ENCODE data around the gene SEL1L2.

The SEL1L2 gene

DNA sequence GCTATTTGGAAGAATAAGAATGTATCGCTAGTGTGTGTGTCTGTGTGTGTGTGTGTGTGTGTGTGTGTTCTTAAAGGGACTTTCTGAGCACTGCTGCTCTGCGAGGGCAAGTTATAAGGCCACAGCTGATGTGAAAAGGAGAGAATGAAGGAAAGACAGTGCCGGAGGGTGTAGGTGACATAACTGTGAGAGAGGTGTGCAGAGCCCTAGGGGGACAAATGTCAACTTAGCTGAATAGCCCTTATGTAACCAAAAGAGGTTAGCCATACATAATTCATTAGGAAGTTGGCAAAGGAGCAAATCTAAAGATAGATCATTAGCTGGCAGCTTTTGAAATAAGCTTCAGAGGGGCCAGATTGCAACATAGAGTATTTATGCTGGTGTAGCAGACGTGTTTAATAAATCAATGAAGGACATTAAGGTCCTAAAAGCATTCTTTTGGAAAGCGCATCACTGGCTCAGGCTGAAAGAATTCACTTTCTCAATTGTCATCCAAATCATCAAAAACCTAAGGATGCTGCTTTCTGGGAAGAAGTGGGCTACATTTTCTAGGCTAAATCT lies 124.5 kb downstream of the SEL1L2 start:
- peak; percentile 86 for DNase-seq (ENCODE audit: low read depth)

DNA sequence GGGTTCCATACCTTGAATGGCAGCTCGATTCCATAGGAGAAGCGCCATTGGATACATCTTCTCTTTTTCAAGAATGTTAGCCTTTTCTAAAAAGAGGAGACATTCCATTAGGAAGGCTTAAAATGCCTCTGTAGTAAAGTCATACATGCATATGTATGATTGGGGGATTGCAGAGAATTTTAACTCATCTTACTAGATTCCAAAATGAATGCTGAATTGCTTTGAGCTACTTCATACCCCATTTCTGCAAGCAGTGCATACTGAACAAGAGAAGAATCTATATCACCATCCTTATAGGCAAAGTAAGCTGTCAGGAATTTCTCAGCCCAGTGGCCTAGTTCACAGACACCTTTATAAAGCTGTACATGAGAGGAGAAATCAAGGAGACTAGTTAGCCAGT lies 125.3 kb downstream of the SEL1L2 start:
- DNase-seq (ENCODE audit: low read depth): no peak

DNA sequence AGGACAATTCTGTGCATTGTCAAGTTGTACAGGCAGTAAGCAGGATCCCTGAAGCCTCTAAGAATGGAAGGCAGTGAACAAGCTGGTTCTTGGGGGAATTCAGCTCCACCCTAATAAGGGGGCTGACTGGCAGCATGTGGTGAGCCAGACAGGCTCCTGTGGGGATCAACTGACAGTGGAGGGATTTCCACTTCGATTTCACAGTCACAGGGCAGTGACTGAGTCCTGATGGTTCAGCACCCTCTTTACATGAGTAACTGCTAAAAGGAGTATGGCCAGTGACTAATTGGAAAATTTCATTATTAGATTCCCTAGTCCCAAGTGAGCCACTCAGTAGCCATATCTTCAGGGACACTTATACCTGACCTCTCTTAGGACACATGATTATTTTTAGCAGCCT lies 127.2 kb downstream of the SEL1L2 start:
- no peak for DNase-seq (ENCODE audit: low read depth)

DNA sequence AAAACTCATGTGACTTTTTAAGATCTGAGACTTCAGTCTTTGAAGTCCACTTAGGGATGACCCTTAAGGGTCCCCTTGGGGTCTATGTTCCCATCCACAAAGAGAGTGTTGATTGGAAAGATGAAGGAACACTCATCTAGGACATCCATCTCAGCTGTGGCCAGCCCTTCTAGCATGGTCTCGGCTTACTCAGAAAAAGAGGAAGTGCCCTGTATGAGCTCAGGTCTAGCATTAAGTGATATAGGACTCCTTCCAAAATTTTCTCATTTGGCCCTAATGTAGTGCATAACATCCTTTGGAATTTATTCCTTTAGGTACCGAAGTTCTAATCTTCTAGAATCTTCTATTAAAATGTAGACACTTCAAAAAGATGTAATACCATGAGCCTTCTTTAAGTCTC lies 128.2 kb downstream of the SEL1L2 start:
- no peak for DNase-seq (ENCODE audit: low read depth)

DNA sequence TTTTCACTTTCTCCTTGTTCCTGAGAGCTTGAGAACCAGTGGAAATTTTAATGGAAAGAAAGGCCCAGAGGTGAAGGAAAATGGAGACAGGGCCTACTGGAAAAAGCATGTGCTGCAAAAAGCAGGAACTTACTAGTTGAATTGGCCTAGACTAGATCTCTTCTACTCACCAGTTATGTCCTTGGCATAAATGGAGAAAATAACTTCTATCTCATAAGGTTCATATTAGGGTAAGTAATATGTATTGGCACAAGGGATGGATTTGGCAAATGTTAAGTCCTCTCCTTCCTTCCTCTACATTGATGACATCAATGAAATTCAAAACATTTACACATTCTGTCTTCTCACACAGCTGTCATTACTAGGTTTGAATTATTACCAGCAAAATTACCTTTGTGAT lies 131.5 kb downstream of the SEL1L2 start:
- DNase-seq (ENCODE audit: low read depth): peak; percentile 23

DNA sequence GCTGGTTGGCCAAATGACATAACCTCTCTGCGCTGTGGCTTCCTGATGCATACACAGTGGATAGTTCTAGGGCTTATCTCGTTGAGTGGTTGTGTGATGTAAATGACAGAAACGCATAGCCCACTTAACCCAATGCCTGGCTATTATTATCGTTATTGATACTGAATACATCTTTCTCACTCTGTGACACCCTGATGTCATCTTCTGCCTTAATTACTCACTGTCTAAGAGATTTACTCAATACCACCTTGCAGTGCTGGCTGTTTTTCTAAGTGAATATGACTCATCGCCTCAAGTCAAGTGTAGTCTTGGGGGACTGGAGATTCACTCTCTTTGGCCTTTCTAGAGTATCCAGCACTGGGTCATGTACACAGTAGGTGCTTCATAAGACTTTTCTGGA lies 132.0 kb downstream of the SEL1L2 start:
- DNase-seq (ENCODE audit: low read depth): no peak

DNA sequence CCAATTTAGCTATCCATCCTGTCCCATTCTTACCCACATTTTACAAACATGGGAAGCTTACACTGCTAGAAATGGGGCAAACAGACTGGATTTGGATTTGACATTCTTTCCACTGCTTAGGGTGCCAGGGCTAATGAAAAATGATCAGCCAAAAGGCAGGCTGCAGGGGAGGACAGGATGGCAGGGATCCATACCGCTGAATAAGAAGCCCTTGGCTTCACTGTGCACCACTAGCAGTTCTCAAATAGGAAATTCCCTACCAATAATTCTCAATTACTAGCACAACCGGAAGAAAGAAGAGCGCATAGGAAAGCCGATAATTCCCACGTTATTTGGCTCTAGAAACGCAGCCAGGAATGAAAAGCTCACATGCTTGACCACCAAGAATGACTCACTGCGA lies 132.5 kb downstream of the SEL1L2 start:
- DNase-seq (ENCODE audit: low read depth): peak; percentile 65

DNA sequence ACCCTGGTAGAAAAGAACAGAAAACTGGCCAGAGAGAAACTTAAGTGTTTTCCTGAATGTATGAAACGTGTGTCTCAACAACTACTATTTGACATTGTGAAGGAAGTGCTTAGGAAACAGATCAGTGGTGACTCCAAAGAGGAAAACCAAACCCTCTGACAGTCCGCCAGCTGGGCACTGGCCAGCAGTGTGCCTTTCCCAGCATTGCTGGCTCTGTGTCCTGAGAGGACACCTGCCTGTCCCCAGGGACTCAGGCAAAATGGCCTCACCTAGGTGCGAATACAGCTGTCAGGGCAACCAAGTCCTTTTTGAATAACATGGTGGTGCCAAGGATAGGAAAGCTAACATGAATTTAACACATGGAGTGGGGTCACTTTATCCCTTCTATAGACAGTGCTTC lies 133.1 kb downstream of the SEL1L2 start:
- no peak for DNase-seq (ENCODE audit: low read depth)

DNA sequence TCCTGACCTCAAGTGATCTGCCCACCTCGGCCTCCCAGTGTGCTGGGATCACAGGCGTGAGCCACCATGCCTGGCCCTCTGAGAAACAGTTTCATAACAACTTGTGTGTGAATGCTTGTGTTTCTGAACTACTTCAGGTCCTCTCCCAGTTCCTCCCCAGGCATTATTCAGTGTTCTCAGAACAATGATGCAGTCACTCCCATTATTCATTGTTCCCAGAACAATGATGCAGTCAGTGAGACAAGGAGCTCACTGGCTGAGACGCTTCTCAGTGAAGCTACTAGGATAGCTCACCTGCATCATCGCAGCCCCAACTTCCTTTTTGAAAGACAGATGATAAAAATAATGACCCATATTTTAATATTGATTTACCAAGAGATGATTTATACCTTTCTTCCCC lies 134.1 kb downstream of the SEL1L2 start:
- DNase-seq (ENCODE audit: low read depth): no peak

DNA sequence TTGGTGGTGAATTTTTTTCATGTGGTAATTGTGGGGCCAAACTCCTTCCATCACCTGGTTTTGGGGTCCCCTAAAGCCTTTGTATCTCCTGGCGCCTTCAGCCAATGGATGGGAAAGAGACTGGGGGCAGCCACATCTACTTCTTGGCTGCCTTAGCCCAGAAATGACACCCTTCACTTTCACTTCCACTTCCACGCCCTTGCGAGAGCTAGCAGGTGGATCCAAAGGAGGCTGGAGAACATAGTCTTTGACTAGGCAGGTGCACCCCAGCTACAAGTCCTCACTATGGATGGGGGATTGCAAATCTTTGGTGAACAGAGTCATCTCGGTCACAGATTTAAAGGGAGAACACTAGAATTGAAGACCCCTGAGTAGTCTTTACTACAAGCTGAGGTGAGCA lies 134.8 kb downstream of the SEL1L2 start:
- no peak for DNase-seq (ENCODE audit: low read depth)

DNA sequence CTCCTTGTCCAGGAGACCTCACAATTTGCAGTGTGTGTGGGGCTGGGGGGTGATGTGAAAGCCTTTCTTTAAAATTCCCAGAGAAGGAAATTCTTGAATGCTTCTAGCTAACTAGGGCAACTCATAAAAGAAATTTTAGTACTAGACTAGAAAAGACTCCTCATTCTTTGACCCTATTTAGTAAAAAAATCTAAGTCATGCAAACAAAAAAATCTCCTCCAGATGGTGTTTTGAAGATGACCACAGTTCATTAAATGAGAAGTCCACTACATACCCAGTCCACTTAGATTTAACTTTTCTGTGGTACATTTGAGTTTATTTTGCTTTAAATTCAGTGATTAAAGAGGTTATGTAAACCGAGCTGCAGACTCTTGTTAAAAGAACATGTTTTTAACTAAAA lies 138.1 kb downstream of the SEL1L2 start:
- DNase-seq (ENCODE audit: low read depth): no peak

DNA sequence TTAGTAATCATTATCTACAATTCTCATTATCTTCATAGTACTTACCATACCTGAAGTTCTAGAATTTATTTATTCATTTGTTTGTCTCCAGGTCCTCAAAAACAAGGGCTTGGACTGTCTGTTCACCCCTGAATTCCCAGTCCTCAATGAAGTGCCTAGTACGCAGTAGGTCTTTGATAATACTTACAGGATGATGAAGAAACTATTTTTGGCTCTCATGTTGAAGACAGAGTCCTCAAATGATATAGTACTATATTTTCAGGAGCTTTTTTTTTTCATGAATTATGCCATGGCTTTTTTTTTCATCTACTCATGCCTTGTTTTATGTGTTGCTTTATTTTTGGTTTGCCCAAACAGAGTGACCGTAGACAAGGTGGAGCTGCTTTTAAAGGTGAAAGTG lies 139.1 kb downstream of the SEL1L2 start:
- DNase-seq (ENCODE audit: low read depth): no peak

DNA sequence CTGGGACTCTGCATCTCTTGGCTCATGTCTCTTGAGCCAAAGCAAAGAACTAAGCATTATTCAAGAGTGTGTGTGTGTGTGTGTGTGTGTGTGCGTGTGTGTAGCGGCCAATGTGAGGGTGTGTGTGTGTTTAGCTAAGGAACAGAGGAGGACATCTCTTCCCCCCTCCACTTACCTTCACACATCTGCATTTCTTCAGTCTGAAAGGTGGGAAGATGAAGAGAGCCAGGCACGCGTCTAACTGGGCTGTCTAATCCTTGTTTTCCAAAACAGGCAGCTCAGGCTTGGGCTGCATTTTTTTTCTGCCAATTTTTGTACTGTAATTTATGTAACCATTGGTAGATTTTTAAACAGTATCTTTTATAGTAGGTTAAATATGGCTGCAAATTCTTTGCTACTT lies 146.1 kb downstream of the SEL1L2 start:
- no peak for DNase-seq (ENCODE audit: low read depth)

DNA sequence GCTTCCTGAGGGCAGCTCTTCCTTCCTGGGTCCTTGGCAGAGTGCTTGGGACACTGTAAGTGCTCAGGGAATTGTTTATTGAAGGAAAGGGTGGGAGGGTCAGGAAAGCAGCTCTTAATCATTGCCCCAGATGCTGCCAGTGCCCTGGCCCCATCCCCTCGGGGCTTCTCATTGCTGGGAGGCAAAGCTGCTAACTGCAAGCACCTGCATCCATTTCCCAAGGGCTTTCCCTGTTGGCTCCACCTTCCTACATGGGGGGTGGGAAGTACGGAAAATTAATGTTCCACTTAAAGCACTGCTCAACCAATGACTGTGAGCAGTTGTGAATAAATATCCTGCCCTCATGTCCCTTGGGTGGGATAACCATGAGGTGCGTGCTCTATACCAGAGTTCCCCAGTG lies 149.2 kb downstream of the SEL1L2 start:
- no peak for DNase-seq (ENCODE audit: low read depth)

DNA sequence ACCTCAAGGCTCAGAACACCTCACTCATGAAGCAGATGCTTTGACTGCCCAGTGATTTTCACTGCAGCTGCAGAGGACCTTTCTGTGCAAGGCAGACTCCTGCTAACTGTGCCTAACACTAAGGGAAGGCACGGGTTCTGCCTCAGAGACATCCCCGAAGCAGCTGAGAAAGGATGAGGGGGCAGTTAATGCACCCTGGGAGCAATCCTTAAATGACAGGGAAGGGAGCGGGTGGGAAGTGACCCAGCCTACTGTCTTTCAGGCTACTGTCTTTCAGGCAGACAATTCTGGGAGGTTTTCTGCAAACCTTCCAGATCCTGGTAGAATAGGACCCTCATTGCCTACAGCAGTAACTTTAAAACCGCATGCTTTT lies 150.3 kb downstream of the SEL1L2 start:
- DNase-seq (ENCODE audit: low read depth): no peak

DNA sequence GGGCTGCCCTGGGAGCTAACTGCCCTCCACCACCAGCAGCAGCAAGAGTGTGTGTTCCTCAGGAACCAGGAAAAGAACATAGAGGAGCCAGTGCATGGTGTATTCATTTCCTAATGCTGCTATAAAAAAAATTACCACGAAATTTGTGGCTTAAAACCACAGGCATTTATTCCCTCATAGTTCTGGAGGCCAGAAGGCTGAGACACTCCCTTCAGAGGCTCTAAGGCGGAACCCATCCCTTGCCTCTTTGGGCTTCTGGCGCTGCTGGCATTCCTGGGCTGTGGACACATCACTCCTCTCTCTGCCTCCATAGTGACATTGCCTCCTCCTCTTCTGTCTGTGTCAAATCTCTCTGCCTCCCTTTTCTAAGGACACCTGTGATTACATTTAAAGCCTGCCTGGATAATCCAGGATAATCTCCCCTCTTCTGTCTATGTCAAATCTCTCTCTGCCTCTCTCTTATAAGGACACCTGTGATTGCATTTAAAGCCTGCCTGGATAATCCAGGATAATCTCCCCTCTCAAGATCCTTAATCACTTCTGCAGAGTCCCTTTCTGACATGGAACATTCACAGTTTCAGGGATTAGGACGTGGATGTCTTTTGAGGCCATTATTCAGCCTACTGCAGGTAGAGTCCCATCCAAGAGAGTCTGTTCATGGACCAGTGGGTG lies 150.9 kb downstream of the SEL1L2 start:
- peak; percentile 58 for DNase-seq (ENCODE audit: low read depth)

DNA sequence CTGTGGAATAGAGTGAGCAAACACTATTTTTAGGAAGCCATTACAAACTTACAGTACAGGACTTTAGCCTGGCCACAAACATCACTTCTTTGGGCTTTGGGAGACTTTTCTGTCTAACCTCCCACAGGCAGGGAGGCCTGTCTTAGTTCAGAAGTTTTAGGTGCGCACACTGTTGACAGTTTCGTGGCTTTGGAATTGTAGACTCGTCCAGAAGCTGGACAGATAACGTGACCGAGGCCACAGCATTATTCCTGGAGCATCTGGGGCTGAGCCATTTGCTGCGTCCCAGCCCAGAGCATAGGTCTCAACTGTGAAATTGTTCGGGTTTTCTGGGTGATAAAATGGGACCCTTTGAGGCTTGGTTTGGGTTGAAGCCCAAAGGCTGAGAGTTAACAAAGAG lies 151.8 kb downstream of the SEL1L2 start:
- no peak for DNase-seq (ENCODE audit: low read depth)

DNA sequence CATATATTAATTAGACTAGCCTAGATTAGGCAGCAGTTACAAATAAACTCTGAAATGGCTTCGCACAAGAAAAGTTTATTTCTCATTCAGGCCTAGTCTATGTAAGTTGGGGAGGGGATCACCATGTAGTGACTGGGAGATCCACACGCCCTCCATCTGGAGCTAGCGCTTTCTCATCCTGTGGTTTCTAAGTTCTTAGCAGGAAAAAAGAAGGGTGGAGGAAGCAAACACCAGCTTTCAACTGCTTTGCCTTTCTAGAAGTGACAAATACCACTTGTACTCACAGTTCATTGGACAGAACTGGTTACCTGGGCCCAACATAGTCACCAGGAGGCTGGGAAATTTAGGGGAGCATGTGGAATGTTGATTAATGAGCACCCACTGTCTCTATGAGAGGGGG lies 158.9 kb downstream of the SEL1L2 start:
- no peak for DNase-seq (ENCODE audit: low read depth)

DNA sequence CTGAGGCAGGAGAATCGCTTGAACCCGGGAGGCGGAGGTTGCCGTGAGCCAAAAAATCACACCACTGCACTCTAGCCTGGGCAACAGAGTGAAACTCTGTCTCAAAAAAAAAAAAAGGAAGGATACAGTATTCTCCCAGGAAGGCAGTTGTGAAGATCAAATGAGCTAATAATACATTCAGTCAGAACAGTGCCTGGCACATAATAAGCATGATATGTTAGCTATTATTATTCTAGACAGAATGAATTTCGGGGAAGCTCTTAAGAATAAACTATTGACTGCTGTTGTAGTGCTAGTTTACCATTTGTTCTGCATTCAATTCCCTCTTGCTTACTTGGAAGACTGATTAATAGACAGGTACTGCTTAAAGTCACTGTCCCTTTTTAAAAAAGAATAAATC lies 164.9 kb downstream of the SEL1L2 start:
- no peak for DNase-seq (ENCODE audit: low read depth)

DNA sequence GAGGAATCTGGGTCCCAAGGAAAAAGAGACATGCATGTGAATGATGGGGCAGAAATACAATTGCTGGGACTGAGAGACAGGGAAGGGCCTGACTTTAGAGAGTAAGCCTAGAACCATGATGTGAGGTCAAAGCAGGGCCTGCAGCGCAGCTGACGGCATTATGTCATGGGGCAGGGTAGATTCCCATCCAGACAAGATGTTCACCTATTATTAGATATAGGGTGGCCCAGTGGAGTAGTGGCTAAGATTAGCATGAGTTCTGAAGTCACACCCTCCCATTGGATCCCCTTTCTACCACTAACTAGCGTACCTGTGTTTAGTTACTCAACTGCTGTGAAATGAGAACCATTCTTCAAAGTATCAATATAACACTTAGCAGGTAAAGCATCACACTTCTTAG lies 166.0 kb downstream of the SEL1L2 start:
- DNase-seq (ENCODE audit: low read depth): no peak

DNA sequence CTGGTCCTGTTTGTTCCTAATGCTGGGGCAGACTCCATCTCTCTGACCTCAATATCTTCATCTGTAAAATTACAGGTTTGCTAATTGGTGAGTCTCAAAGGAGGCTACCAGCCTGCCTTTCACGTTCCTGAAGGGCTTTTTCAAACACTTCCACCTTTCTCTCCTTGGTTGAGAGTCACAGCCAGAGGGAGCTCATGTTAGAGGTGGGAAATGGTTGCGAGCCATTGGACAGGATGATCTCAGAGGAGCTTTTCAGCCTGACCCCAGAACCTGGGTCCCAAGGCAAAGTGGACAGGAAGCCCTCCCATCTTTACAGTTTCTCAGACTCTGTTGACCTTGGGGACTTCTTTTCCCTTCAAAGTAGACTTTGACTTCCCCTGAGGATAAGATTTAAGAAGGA lies 168.0 kb downstream of the SEL1L2 start:
- no peak for DNase-seq (ENCODE audit: low read depth)

DNA sequence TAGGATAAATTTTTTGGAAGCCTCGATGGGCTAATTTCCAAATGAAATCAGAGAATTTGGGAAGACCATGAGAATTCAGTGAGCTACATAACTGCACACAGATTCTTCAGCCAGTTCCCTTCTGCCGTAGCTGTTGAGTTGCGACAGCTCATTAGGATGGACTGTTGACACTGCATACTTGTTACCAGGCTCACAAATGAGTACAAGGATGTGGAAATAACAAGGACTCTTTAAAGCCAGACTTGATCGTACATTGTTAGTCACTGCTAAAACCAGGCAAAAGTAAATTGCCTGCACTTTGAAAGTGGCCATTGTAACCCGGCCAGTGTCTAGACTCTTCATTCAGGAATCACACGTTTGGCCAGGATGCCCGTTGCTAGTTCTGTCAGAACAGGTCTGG lies 168.5 kb downstream of the SEL1L2 start:
- peak; percentile 75 for DNase-seq (ENCODE audit: low read depth)

DNA sequence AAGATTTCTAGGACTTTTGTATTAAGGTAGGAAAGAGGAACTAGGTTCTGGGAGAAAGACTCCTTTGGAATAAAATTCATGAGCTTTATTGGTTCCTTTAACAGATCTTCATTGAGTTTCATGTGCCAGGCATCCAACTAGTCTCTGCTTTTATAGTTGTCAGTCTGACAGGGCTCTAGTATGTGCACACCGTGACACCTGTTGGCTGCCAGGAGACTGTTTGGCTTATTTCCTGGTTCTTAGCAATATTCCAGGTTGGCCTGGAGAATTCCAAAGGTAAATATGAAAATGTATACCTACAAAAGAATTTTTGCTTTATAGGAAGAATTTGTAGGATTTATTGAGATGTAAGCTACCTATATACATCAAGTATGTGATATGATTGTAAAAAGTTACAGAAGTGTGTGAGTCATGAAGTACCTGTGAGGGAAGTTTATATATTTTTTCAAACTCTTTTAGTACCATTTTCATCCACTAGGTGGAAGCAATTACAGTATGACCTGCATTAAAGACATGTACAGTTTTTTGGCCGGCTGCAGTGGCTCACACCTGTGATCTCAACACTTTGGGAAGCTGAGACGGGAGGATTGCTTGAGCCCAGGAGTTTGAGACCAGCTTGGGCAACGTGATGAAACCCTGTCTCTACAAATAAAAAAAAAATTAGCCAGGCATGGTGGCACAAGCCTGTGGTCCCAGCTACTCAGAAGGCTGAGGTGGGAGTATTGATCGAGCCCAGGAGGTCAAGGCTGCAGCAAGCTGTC lies 170.3 kb downstream of the SEL1L2 start:
- peak; percentile 13 for DNase-seq (ENCODE audit: low read depth)

DNA sequence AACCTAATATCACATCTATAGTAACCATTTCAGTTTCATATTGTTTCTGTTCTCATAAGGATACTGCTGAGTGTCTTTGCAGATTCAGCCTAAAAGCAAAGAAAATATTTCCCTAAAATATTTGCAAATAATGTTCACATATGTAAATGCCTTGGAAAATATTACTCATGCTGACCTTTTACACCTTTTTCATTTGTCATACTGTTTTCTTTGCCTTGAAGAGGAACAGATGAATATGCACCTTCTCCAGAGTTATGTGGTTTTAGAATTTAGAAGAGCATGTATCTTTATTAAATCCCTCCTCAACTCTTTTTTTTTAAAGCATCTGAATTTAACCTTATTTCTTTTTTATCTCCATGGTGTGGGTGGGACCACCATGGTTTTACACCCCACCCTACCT lies 173.1 kb downstream of the SEL1L2 start:
- peak; percentile 30 for DNase-seq (ENCODE audit: low read depth)

Measured in fibroblast of gingiva (primary cell).